Activated CD8-positive, alpha-beta T cell treated with anti-CD3 and anti-CD28 coated beads, Interleukin-2, amount 10 ng/mL, durations not matched to agents 7 days and 5 days (primary cell): ENCODE data around the gene GLB1L3. TPM values are rescaled to one million over a fixed set of nuclear protein-coding genes. Genes with fewer than 3 reads are reported as not detected.
"Not testable (repeated sequence)": the region's sequence is repeated elsewhere in the genome, so short reads cannot be mapped to it uniquely, and the experiment has no call there.

Source experiments
- ATAC-seq: fragments of 150-1000 bp; cut with Tn5 transposase; one replicate; pipeline ENCODE4 v1.10.0; 2021; ENCODE audit warnings: moderate library complexity
- CTCF ChIA-PET: fragments of 350-600 bp; sonication (Branson Sonifier 250); formaldehyde crosslinking; loops from one replicate; lab custom pipeline; 2021; ENCODE audit warnings: antibody characterized with exemption; lab: Charles Lee
- POLR2A ChIA-PET: fragments of 350-600 bp; sonication (Branson Sonifier 250); formaldehyde crosslinking; loops from one replicate; lab custom pipeline; 2021; ENCODE audit warnings: antibody characterized with exemption; lab: Charles Lee
- DNase-seq: peaks from one replicate; pipeline ENCODE4 v3.0.0-alpha.2; 2020
- H3K27ac Mint-ChIP-seq: one replicate; pipeline ENCODE4 v1.8.0; 2021; ENCODE audit warnings: mild to moderate bottlenecking, mixed read lengths
- H3K27me3 Mint-ChIP-seq: one replicate; pipeline ENCODE4 v1.8.0; 2021; ENCODE audit warnings: low read depth, mixed read lengths
- H3K36me3 Mint-ChIP-seq: one replicate; pipeline ENCODE4 v1.8.0; 2021; ENCODE audit warnings: low read depth, mixed read lengths
- H3K4me1 Mint-ChIP-seq: one replicate; pipeline ENCODE4 v1.8.0; 2021; ENCODE audit warnings: low read depth, mixed read lengths
- H3K4me3 Mint-ChIP-seq: one replicate; pipeline ENCODE4 v1.8.0; 2021; ENCODE audit warnings: mild to moderate bottlenecking, mixed read lengths
- H3K9me3 Mint-ChIP-seq: one replicate; pipeline ENCODE4 v1.8.0; 2022; ENCODE audit warnings: mixed read lengths; ENCODE audit not compliant: insufficient read depth
- total RNA-seq, 2 experiments: library from RNA; stranded (reverse); gene quantifications; one replicate each; pipeline ENCODE4 v1.2.3, GENCODE V29; 2021

The GLB1L3 gene
- total RNA-seq, 2 experiments from 2014 or later = 3.8 to 4.0 TPM

GRCh38 chr11:134338068-134338467, 61.9 kb downstream of the GLB1L3 start:
- DNase-seq = no peak
- H3K9me3 Mint-ChIP-seq = no peaks in the 10 kb centered on the region
- POLR2A ChIA-PET = no interaction called here
- peaks cover 25% of the 10 kb centered on the region for H3K27me3 Mint-ChIP-seq
- no peaks in the 10 kb centered on the region for H3K4me1 Mint-ChIP-seq
- no peaks in the 10 kb centered on the region for H3K36me3 Mint-ChIP-seq
- ATAC-seq = no peak
- CTCF ChIA-PET = no interaction called here
- no peak overlapping the region for H3K27ac Mint-ChIP-seq
- H3K4me3 Mint-ChIP-seq = no peak overlapping the region

DNA sequence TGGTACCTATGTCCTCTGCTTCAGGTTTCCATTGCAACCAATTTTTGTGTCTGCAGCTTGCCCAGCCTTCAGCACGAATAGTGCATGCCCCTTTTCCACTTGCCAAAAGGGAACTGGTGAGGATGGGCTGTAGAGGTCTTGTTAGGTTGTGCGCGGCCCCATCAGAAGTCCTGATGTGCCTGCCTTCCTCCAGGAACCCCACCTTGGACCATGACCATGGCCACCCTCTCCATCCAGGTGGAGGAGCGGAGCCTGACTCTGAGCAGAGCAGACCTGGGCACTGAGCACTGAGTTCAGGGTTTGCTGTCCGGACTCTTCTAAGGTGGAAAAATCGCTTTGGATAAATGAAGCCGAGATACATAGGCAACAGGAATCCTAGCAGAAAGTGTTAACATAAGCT, 62.5 kb downstream of the GLB1L3 start:
- no peaks in the 10 kb centered on the region for H3K4me1 Mint-ChIP-seq
- H3K27me3 Mint-ChIP-seq = peaks cover 20% of the 10 kb centered on the region
- no peak overlapping the region for H3K27ac Mint-ChIP-seq
- no peak for DNase-seq
- no peak for ATAC-seq
- ChIA-PET CTCF (no interaction called here), POLR2A (no interaction called here)
- H3K36me3 Mint-ChIP-seq = no peaks in the 10 kb centered on the region
- no peak overlapping the region for H3K4me3 Mint-ChIP-seq
- H3K9me3 Mint-ChIP-seq = no peaks in the 10 kb centered on the region

GRCh38 chr11:134339756-134340155, 63.6 kb downstream of the GLB1L3 start:
- Mint-ChIP-seq H3K36me3 (no peaks in the 10 kb centered on the region), H3K4me1 (no peaks in the 10 kb centered on the region), H3K4me3 (no peak overlapping the region), H3K9me3 (no peaks in the 10 kb centered on the region), H3K27ac (no peak overlapping the region), H3K27me3 (peaks cover 12% of the 10 kb centered on the region)
- POLR2A ChIA-PET = no interaction called here
- DNase-seq (no peak), ATAC-seq (no peak)
- CTCF ChIA-PET = no interaction called here

DNA sequence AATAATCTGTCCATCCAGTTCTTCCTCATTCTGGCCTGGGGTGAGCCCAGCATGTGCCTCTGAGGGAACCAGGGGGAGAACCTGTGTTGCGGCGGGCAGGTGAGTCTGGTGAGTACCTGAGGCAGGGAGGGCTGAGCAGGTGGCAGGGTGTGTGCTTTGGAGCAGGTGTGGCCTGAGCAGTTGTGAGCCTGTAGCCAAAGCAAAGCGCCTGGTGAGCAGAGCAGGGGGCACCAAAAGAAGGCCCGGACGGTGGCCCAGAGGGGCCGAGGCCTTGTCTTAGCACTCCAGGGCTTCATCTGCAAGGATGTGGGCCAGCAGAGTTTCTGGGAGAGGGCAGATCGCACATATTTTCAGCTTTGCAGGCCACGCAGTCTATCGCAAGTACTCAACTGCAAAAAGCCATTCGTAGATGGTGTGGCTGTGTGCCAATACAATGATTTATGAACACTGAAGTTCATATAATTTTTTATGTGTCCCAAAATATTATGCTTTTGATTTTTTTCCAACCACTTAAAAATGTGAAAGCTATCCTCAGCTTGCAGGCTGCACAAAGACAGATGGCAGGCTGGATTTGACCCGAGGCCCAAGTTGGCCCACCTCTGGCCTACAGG, 64.3 kb downstream of the GLB1L3 start:
- no peaks in the 10 kb centered on the region for H3K36me3 Mint-ChIP-seq
- H3K4me1 Mint-ChIP-seq = no peaks in the 10 kb centered on the region
- POLR2A ChIA-PET = no interaction called here

DNA sequence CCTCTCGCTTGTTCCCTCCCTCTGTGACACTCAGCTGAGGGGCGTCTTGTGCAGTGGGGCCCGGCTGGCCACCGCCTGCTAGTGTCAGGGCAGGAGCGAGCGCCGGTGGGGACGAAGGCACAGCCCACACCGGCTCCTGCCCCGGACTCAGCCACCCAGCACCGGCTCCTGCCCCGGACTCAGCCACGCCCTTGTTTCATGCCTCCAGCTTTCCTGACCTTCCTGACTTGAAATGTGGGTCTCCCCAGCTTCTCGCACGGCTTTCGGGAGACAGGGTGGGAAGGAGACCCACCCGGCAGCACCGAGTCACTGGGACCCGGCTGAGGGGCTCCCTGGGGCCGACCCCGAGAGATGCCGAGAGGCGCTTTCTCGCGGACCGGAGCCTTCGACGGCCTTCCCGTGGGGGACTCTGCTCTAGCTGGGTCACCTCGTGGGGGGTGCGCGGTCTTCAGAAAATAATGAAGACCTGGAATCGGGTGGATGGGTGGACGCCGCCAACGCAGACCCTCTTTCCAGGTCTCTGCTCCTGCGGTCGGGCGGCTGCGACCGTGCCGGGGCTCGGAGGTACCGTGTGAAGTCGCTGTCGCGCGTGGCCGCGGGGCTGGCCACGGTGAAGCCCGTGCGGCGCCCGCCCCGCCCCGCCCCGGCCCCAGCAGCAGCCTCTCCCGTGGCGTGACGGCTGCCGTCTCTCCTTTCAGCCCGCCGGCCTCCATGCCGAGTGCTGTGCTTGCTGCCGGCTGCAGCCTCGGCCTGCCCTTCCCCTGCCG, 65.8 kb downstream of the GLB1L3 start:
- ChIA-PET CTCF (no interaction called here), POLR2A (no interaction called here)
- DNase-seq (peak; percentile 12), ATAC-seq (no peak)
- H3K9me3 Mint-ChIP-seq = no peaks in the 10 kb centered on the region
- H3K4me1 Mint-ChIP-seq = no peaks in the 10 kb centered on the region
- H3K36me3 Mint-ChIP-seq = no peaks in the 10 kb centered on the region
- no peak overlapping the region for H3K27ac Mint-ChIP-seq
- H3K27me3 Mint-ChIP-seq = no peaks in the 10 kb centered on the region
- no peak overlapping the region for H3K4me3 Mint-ChIP-seq

More for the DNA sequence above, 64.3 kb downstream of the GLB1L3 start:
- DNase-seq (no peak), ATAC-seq (no peak)
- Mint-ChIP-seq H3K4me3 (no peak overlapping the region), H3K27me3 (peaks cover 5% of the 10 kb centered on the region), H3K27ac (no peak overlapping the region), H3K9me3 (no peaks in the 10 kb centered on the region)
- CTCF ChIA-PET = no interaction called here

DNA sequence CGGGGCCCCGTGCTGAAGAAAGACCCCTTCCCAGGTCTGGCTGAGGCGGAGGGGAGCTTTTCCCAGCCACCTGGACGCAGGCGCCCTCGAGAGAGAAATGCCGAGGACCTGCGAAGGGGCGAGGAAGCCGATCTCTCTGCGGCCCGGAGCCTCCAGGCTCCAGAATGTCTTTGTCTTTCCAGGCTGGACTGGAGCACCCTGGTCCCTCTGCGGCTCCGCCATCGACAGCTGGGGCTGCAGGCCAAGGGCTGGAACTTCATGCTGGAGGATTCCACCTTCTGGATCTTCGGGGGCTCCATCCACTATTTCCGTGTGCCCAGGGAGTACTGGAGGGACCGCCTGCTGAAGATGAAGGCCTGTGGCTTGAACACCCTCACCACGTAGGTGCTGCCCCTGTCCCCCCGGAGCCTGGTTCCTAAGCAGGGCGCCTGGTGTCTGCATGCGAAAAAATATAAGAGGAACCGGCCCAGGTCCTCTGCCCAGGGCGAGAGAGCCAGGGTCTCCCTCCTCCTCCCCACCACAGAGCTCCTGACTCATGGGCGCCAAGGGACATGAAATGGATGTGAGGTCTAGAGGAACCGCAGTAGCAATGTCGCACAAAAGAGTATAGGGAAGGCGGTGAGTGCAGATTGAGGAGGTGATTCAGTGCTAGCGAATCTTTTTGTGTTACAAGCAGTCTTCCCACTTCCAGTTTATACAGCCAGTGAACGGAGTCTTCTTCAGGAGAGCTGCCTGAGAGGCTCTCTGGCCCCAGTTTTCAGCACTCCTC, 66.6 kb downstream of the GLB1L3 start:
- H3K4me1 Mint-ChIP-seq = no peaks in the 10 kb centered on the region
- no peak overlapping the region for H3K4me3 Mint-ChIP-seq
- no peaks in the 10 kb centered on the region for H3K27me3 Mint-ChIP-seq
- DNase-seq (peak; percentile 17), ATAC-seq (no peak)
- H3K9me3 Mint-ChIP-seq = no peaks in the 10 kb centered on the region
- no peak overlapping the region for H3K27ac Mint-ChIP-seq
- ChIA-PET CTCF (no interaction called here), POLR2A (no interaction called here)
- no peaks in the 10 kb centered on the region for H3K36me3 Mint-ChIP-seq

GRCh38 chr11:134343646-134344045, 67.5 kb downstream of the GLB1L3 start:
- Mint-ChIP-seq H3K9me3 (no peaks in the 10 kb centered on the region), H3K27ac (no peak overlapping the region), H3K27me3 (no peaks in the 10 kb centered on the region), H3K36me3 (no peaks in the 10 kb centered on the region), H3K4me1 (no peaks in the 10 kb centered on the region), H3K4me3 (no peak overlapping the region)
- CTCF ChIA-PET = no interaction called here
- peak; percentile 12 for DNase-seq
- POLR2A ChIA-PET = no interaction called here
- ATAC-seq = no peak

GRCh38 chr11:134344497-134345236, 68.5 kb downstream of the GLB1L3 start:
- H3K27me3 Mint-ChIP-seq, CTCF ChIA-PET, ATAC-seq, H3K36me3 Mint-ChIP-seq, H3K9me3 Mint-ChIP-seq, H3K4me1 Mint-ChIP-seq, H3K27ac Mint-ChIP-seq, H3K4me3 Mint-ChIP-seq, POLR2A ChIA-PET, DNase-seq: not testable (repeated sequence)

DNA sequence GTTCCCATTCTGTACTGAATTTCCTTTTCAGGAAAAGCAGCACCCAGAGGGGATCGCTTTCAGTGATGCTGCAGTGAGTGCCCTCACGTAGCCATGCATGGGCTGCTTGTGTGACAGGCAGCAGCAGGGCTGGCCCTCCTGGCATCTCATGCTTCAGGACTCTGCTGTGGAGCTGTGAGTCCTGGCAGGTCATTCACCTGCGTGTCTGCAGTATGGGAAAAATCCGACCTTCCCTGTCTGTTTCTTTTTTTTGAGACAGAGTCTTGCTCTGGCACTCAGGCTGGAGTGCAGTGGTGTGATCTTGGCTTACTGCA, 69.0 kb downstream of the GLB1L3 start:
- Mint-ChIP-seq H3K27ac (no peak overlapping the region), H3K27me3 (no peaks in the 10 kb centered on the region), H3K9me3 (no peaks in the 10 kb centered on the region), H3K36me3 (no peaks in the 10 kb centered on the region), H3K4me1 (peaks cover 11% of the 10 kb centered on the region), H3K4me3 (no peak overlapping the region)
- POLR2A ChIA-PET = no interaction called here
- ATAC-seq (no peak), DNase-seq (no peak)
- CTCF ChIA-PET = no interaction called here

DNA sequence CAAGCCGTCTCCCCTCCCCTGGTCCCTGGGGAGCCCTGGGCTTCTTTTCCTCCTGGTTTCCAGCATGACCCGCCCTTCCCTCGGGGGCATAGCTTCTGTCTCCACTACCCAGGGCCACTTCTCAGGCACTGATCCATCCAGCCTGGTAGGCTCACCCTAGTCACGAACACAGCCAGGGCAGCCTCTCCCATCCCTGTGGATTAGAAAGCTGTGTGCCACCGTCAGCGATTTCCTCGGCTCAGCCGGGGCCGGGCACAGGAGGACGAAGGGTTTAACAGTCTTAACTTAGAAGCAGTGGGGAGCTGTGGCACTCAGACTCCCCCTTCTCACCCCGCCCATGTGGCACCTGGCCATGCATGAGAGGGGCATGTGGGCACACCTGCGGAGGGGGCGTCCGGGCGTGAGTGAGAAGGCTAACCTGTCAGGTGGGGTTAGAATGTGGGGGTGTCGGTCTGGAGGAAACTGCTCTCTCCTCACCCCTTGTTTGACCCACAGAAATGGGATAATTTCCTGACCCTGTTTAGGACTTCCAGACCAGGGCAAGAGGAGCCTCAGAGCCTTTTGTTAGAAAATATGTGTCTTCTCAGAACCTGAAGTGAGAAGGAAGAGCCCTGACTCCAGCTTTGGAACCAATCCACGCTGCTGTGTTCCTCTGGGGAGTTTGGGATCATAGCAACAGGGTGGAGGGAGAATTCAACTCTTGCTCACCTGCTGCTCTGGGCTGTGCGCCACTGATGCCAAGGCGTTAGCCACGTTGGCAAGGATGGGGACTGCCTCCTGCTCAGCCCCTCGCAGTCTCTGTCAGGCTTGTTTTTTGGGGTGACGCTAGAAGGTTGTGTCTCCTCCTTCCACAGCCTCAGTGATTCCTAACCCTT, 70.2 kb downstream of the GLB1L3 start:
- Mint-ChIP-seq H3K9me3 (no peaks in the 10 kb centered on the region), H3K4me3 (no peak overlapping the region), H3K36me3 (no peaks in the 10 kb centered on the region), H3K27ac (no peak overlapping the region), H3K27me3 (peaks cover 2% of the 10 kb centered on the region), H3K4me1 (peaks cover 11% of the 10 kb centered on the region)
- CTCF ChIA-PET = interaction anchor here (0.5 kb wide), 1 partner anchor 15 kb away, joined by 3 read pairs; no protein-coding TSS in a partner anchor
- ATAC-seq (no peak), DNase-seq (no peak)
- POLR2A ChIA-PET = no interaction called here

DNA sequence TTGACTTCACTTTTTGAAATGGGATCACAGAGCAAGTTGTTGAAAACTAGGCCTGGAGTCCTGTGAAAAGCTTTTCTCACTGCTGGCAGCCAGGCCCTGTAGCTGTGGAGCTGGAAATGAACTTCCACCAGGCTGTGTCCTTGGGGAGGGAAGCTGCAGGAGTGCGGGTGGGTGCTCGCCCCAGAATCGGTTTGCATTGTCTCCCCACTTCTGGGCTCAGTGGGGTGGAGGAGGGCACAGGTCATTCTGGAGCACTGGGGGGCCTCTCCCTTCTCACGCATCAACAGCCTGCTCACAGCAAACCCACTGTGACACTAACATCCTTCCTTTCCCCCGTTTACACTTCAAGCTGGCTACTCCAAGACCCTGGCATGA, 70.8 kb downstream of the GLB1L3 start:
- no peak for DNase-seq
- Mint-ChIP-seq H3K4me1 (peaks cover 11% of the 10 kb centered on the region), H3K4me3 (no peak overlapping the region), H3K9me3 (no peaks in the 10 kb centered on the region), H3K27me3 (peaks cover 2% of the 10 kb centered on the region), H3K27ac (no peak overlapping the region), H3K36me3 (no peaks in the 10 kb centered on the region)
- POLR2A ChIA-PET = no interaction called here
- CTCF ChIA-PET = no interaction called here
- no peak for ATAC-seq
